Measurements from ENCODE around the gene C21orf58.

DNA sequence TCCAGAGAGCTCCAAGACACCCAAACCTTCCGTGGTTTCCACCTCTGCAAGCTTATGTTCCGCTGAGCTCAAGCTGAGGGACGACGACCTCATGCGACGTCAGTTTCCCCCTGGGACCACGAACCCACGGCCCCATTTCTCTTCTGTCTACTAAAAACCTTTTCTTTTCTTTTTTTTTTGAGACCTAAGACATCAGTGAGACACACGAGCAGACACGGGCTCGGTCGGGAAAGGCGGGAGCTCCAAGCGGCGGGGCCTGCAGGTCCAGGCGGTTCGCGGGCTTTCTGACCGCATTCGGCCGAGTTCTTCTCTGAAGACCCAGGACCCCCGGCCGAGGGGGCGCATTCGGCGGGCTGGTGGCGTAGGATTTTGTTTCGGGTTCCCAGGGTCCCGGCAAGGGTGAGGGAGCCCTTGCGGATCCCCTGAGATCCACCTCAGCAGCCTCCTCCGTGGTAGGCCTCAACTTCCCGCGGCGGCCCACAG, 402 bp downstream of the C21orf58 start:
- TF ChIP-seq, protein P1, sequence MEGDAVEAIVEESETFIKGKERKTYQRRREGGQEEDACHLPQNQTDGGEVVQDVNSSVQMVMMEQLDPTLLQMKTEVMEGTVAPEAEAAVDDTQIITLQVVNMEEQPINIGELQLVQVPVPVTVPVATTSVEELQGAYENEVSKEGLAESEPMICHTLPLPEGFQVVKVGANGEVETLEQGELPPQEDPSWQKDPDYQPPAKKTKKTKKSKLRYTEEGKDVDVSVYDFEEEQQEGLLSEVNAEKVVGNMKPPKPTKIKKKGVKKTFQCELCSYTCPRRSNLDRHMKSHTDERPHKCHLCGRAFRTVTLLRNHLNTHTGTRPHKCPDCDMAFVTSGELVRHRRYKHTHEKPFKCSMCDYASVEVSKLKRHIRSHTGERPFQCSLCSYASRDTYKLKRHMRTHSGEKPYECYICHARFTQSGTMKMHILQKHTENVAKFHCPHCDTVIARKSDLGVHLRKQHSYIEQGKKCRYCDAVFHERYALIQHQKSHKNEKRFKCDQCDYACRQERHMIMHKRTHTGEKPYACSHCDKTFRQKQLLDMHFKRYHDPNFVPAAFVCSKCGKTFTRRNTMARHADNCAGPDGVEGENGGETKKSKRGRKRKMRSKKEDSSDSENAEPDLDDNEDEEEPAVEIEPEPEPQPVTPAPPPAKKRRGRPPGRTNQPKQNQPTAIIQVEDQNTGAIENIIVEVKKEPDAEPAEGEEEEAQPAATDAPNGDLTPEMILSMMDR (conservative IDR thresholded peaks at IDR 0.05; ENCODE audit: low read depth in 2 of 2), result no peak
- TF ChIP-seq, protein P2, sequence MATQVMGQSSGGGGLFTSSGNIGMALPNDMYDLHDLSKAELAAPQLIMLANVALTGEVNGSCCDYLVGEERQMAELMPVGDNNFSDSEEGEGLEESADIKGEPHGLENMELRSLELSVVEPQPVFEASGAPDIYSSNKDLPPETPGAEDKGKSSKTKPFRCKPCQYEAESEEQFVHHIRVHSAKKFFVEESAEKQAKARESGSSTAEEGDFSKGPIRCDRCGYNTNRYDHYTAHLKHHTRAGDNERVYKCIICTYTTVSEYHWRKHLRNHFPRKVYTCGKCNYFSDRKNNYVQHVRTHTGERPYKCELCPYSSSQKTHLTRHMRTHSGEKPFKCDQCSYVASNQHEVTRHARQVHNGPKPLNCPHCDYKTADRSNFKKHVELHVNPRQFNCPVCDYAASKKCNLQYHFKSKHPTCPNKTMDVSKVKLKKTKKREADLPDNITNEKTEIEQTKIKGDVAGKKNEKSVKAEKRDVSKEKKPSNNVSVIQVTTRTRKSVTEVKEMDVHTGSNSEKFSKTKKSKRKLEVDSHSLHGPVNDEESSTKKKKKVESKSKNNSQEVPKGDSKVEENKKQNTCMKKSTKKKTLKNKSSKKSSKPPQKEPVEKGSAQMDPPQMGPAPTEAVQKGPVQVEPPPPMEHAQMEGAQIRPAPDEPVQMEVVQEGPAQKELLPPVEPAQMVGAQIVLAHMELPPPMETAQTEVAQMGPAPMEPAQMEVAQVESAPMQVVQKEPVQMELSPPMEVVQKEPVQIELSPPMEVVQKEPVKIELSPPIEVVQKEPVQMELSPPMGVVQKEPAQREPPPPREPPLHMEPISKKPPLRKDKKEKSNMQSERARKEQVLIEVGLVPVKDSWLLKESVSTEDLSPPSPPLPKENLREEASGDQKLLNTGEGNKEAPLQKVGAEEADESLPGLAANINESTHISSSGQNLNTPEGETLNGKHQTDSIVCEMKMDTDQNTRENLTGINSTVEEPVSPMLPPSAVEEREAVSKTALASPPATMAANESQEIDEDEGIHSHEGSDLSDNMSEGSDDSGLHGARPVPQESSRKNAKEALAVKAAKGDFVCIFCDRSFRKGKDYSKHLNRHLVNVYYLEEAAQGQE (IDR thresholded peaks at IDR 0.05; ENCODE audit: unreplicated experiment), result no peak
- no peak for TF ChIP-seq STAT1 (IDR thresholded peaks at IDR 0.05; ENCODE audit: unreplicated experiment)
- TF ChIP-seq EZH2 (IDR thresholded peaks at IDR 0.05; ENCODE audit: low read depth, unreplicated experiment), result no peak
- no peak for TF ChIP-seq POLR2AphosphoS5 (IDR thresholded peaks at IDR 0.05; ENCODE audit: low read depth)
- TF ChIP-seq CREB1 (CRISPR knock-in tag; IDR thresholded peaks at IDR 0.05; ENCODE audit: low read depth), result no peak
- no peak for TF ChIP-seq NANOG (IDR thresholded peaks at IDR 0.05; ENCODE audit: borderline replicate concordance)
- TF ChIP-seq ZNF331 (CRISPR knock-in tag; IDR thresholded peaks at IDR 0.05; ENCODE audit: low read depth), result no peak

All from GM23338 (cell line).